ENCODE measurements around the gene PWWP2A.

The PWWP2A gene

GRCh38 chr5:160133918-160134304 is 14.7 kb upstream of the PWWP2A start:
- Histone ChIP-seq H2AFZ (ENCODE audit: low read length) (no peak overlapping the region), H3K9me3 (replicated peaks; ENCODE audit: insufficient read depth, low read length) (no peaks in the 10 kb centered on the region), H3K4me1 (ENCODE audit: low read length) (no peaks in the 10 kb centered on the region), H3K9me2 (replicated peaks; ENCODE audit: insufficient read depth, low read length) (no peaks in the 10 kb centered on the region), H3K27me3 (replicated peaks; ENCODE audit: insufficient read depth, low read length) (no peaks in the 10 kb centered on the region), H3K27ac (ENCODE audit: low read length) (no peak overlapping the region), H4K20me1 (ENCODE audit: insufficient read depth, low read length) (no peaks in the 10 kb centered on the region), H3K4me3 (ENCODE audit: low read length) (no peak overlapping the region), H3K9ac (ENCODE audit: low read length) (no peak overlapping the region), H3F3A (ENCODE audit: insufficient read depth, low read length) (no peaks in the 10 kb centered on the region), H3K79me2 (ENCODE audit: low read length) (no peaks in the 10 kb centered on the region), H3K4me2 (ENCODE audit: low read depth, low read length) (no peak overlapping the region), H3K36me3 (replicated peaks; ENCODE audit: insufficient read depth, low read length) (no peaks in the 10 kb centered on the region)
- TF ChIP-seq CTCF (IDR thresholded peaks at IDR 0.05; ENCODE audit: low read length) (no peak), EZH2phosphoT487 (IDR thresholded peaks at IDR 0.05; ENCODE audit: low read length) (no peak), EZH2 (optimal IDR thresholded peaks at IDR 0.05; ENCODE audit: low read depth, low read length) (no peak)
- no peak for DNase-seq

DNA sequence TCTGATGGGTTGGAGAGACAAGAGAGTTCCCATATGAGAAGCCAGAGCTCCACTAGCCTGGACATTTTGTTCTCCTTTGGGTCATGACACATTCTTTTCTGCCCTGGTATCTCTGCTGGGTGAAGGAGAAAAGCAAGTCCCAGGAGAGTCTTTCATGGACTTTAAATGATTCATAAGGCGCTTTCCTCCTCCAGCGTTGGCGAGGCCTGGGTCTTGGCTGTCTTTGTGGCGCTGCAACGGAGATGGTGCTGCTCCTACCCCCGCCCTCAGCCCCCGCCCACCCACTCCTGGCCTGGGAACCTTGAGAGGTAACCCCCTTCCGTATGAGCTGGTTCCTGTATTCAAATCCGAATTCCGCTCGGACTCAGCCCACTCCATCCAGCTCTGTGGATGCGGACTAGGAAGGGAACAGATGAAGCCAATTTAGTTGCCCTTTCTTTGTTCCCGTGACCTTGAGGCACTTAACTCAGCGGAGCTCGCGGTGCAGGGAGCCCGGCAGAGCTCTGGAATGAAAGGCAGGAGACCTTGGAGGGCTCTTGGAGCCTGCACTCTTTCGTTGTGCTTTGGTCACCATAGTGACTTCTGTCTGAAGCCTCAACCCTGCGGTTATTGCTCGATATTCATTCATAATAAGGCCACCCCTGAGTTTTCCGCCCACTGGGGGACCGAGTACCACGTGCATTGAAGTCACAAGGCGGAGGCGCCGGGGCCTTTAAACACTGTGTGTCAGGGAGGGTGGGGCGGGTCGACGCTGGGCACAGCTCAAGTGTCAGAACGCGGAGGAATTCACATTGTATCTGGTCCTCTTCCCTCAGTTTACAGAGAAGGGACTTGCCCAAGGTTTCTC is 14.0 kb upstream of the PWWP2A start:
- Histone ChIP-seq H3K9me2 (replicated peaks; ENCODE audit: insufficient read depth, low read length) (no peaks in the 10 kb centered on the region), H3K27me3 (replicated peaks; ENCODE audit: insufficient read depth, low read length) (no peaks in the 10 kb centered on the region), H3K9ac (ENCODE audit: low read length) (no peak overlapping the region), H3K79me2 (ENCODE audit: low read length) (no peaks in the 10 kb centered on the region), H3F3A (ENCODE audit: insufficient read depth, low read length) (no peaks in the 10 kb centered on the region), H3K4me1 (ENCODE audit: low read length) (no peaks in the 10 kb centered on the region), H3K36me3 (replicated peaks; ENCODE audit: insufficient read depth, low read length) (no peaks in the 10 kb centered on the region), H3K27ac (ENCODE audit: low read length) (no peak overlapping the region), H4K20me1 (ENCODE audit: insufficient read depth, low read length) (no peaks in the 10 kb centered on the region), H3K4me2 (ENCODE audit: low read depth, low read length) (no peak overlapping the region), H2AFZ (ENCODE audit: low read length) (no peak overlapping the region), H3K9me3 (replicated peaks; ENCODE audit: insufficient read depth, low read length) (no peaks in the 10 kb centered on the region), H3K4me3 (ENCODE audit: low read length) (no peak overlapping the region)
- TF ChIP-seq EZH2phosphoT487 (IDR thresholded peaks at IDR 0.05; ENCODE audit: low read length) (no peak), CTCF (IDR thresholded peaks at IDR 0.05; ENCODE audit: low read length) (no peak), EZH2 (optimal IDR thresholded peaks at IDR 0.05; ENCODE audit: low read depth, low read length) (no peak)
- no peak for DNase-seq

- Histone ChIP-seq H3K9me2 (replicated peaks; ENCODE audit: insufficient read depth, low read length) (no peaks in the 10 kb centered on the region), H2AFZ (ENCODE audit: low read length) (no peak overlapping the region), H3K27me3 (replicated peaks; ENCODE audit: insufficient read depth, low read length) (no peaks in the 10 kb centered on the region), H3K36me3 (replicated peaks; ENCODE audit: insufficient read depth, low read length) (no peaks in the 10 kb centered on the region), H3K27ac (ENCODE audit: low read length) (no peak overlapping the region), H3K9me3 (replicated peaks; ENCODE audit: insufficient read depth, low read length) (no peaks in the 10 kb centered on the region), H3K4me1 (ENCODE audit: low read length) (no peaks in the 10 kb centered on the region), H3K9ac (ENCODE audit: low read length) (no peak overlapping the region), H3K79me2 (ENCODE audit: low read length) (no peaks in the 10 kb centered on the region), H3K4me3 (ENCODE audit: low read length) (no peak overlapping the region), H3K4me2 (ENCODE audit: low read depth, low read length) (no peak overlapping the region), H3F3A (ENCODE audit: insufficient read depth, low read length) (no peaks in the 10 kb centered on the region), H4K20me1 (ENCODE audit: insufficient read depth, low read length) (no peaks in the 10 kb centered on the region)
- no peak for TF ChIP-seq CTCF (IDR thresholded peaks at IDR 0.05; ENCODE audit: low read length)
- TF ChIP-seq EZH2 (optimal IDR thresholded peaks at IDR 0.05; ENCODE audit: low read depth, low read length): no peak
- TF ChIP-seq EZH2phosphoT487 (IDR thresholded peaks at IDR 0.05; ENCODE audit: low read length): no peak
- no peak for DNase-seq
Measured at GRCh38 chr5:160129841-160130240, 10.6 kb upstream of the PWWP2A start.

Measured in MM.1S (cell line).